Mucosa of stomach (tissue), 1 donor: ENCODE results near the gene PIMREG.

Experiments used
- H3K27me3 ChIP-seq: one replicate; pipeline ENCODE4 v1.7.0; 2013; ENCODE audit warnings: mild to moderate bottlenecking, low read length; ENCODE audit not compliant: control insufficient read depth, insufficient read depth
- H3K36me3 ChIP-seq: one replicate; pipeline ENCODE4 v1.7.0; 2013; ENCODE audit warnings: low read length; ENCODE audit not compliant: control insufficient read depth, insufficient read depth
- H3K4me1 ChIP-seq: one replicate; pipeline ENCODE4 v1.7.0; 2013; ENCODE audit warnings: mild to moderate bottlenecking, low read length; ENCODE audit not compliant: control insufficient read depth, insufficient read depth
- H3K4me3 ChIP-seq: one replicate; pipeline ENCODE4 v1.7.0; 2013; ENCODE audit warnings: low read length
- H3K9ac ChIP-seq: one replicate; pipeline ENCODE4 v1.7.0; 2013; ENCODE audit warnings: mild to moderate bottlenecking, low read length, moderate library complexity
- H3K9me3 ChIP-seq: one replicate; pipeline ENCODE4 v1.7.0; 2013; ENCODE audit warnings: mild to moderate bottlenecking, low read length, moderate library complexity; ENCODE audit not compliant: control insufficient read depth
- donor health status: Pancreatic carcinoma.

Gene PIMREG

DNA sequence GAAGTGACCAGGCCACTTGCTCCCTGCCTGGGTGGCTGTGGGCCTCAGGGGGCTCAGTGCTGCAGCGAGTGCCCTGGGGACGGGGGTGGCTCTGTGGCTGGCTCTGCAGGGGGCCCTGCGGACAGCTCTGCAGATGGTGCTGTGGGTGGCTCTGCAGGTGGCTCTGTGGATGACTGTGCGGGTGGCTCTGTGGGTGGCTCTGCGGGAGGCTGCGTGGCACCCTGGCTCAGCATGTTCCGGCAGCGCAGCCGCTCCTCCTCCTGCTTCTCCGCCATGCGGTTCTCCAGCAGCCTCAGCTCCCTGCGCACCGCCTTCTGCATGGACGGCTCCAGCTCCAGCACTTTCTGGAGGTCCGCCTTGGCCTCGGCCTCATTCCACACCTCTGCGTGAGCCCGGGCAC is 18.8 kb upstream of the PIMREG start:
- H3K27me3 ChIP-seq: peaks cover 8% of the 10 kb centered on the region
- H3K9ac ChIP-seq: no peak overlapping the region
- no peaks in the 10 kb centered on the region for H3K9me3 ChIP-seq
- H3K4me1 ChIP-seq: no peaks in the 10 kb centered on the region
- H3K36me3 ChIP-seq: no peaks in the 10 kb centered on the region
- no peak overlapping the region for H3K4me3 ChIP-seq

DNA sequence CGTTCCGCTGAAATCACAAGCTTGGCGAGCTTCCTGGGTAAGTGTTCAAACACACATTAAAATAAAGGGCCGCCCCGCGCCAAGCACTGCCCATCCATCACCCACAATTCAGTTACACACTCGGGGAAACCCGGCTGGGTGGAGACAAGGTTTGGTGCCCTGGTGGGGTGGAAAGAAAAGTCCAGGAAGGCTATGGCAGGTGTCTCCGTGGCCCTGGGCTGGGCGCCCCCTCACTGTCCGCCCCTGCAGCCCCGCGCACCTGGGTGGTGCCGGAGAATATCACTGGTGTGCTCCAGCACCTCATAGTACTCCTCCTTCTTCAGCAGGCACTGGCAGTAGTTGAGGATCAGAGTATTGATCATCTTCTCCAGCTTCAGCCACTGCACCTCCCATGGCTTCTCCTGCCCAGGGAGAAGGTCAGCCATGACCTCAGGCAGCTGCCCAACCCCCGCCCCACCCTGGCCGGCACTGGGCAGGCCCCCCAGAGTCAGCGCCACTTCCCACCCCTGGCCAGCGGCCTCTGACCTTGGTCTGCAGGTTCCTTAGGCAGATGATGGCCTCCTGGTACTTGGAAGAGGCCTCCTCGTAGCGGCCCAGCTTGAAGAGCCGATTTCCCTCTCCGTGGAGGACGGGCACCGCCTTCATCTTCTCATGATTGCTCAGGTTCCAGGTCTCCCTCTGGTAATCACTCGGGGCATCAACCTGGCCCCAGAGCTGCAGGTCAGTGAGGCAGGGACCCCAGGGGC is 17.7 kb upstream of the PIMREG start:
- Histone ChIP-seq H3K4me1 (no peaks in the 10 kb centered on the region), H3K9me3 (no peaks in the 10 kb centered on the region), H3K9ac (no peak overlapping the region), H3K36me3 (no peaks in the 10 kb centered on the region), H3K27me3 (peaks cover 4% of the 10 kb centered on the region), H3K4me3 (no peak overlapping the region)

DNA sequence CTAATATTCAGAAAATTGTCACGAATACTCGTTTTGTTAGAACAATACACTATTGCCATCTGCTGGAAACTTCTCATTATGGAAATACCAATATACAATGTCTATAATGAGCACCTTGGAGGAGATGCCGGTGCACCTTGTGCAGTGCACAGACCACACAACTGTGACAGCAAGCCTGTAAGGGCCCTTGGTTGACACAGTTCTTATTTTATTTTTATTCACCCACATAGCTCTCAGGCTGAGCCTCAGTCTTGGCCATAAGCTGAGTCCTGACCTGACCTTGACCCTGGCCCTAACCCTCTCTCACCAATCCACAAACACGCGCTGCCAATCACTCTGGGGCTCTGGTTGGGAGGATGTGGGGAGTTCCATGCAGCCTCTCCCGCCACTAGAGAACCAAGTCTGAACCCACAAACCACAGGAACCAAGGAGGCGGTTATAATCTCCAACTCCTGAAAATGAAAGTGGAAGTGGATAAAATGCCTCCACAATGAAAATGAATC is 16.9 kb upstream of the PIMREG start:
- Histone ChIP-seq H3K4me1 (no peaks in the 10 kb centered on the region), H3K9ac (no peak overlapping the region), H3K9me3 (no peaks in the 10 kb centered on the region), H3K27me3 (peaks cover 4% of the 10 kb centered on the region), H3K4me3 (no peak overlapping the region), H3K36me3 (no peaks in the 10 kb centered on the region)

DNA sequence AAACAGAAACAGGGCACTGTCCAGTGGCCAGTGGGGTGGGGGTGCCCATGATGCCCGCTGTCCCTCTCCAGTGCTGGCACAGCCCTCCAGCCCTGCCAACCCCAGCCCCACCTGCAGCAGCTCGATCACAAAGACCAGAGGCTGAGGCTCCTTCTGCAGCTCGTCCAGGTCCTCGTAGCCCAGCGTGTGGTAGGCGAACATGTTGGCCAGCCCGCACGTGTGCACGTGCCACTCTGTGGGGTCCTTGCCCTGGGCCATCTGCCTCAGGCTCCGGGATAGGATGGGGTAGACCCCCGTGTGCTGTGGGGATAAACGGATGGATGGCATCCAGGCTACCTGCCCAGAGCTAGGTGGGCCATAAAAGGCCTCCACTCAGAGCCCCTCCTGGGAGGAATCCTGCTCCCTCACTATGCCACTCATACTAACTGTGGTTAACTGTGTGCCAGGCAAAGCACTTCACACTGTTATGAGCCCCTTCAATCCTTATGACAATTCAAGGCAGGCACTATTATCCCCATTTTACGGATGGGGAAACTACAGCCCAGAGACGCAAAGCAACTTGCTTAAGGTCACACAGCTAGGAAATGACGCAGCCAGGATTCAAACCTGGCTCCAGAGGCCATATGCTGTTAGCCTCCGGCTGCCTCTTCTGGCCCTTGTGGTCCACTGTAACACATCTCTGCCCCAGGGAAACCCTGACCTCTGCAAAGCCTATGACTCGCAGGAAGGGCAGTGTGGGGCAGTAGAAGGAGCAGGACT is 15.9 kb upstream of the PIMREG start:
- Histone ChIP-seq H3K4me3 (no peak overlapping the region), H3K9ac (no peak overlapping the region), H3K4me1 (no peaks in the 10 kb centered on the region), H3K27me3 (no peaks in the 10 kb centered on the region), H3K36me3 (no peaks in the 10 kb centered on the region), H3K9me3 (no peaks in the 10 kb centered on the region)

DNA sequence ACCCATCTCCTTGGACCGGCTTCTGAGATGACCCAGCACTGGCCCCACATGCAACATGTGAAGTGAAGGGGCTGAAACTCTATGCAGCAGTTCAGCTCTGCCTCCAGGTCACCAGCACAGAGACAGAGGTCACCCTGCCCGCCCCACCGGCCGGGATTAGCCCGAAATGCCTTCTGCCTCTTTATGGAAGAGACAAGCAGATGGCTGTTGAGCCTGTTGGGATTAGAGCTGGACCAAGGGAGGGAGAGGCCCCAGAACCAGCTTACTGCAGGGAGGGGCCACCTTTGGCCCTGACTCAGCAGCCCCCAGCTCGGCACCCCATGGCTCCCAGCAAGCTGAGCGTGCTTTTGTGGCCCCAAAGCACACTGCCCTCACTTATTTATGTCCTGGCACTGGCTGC is 15.0 kb upstream of the PIMREG start:
- no peaks in the 10 kb centered on the region for H3K36me3 ChIP-seq
- H3K9ac ChIP-seq: no peak overlapping the region

DNA sequence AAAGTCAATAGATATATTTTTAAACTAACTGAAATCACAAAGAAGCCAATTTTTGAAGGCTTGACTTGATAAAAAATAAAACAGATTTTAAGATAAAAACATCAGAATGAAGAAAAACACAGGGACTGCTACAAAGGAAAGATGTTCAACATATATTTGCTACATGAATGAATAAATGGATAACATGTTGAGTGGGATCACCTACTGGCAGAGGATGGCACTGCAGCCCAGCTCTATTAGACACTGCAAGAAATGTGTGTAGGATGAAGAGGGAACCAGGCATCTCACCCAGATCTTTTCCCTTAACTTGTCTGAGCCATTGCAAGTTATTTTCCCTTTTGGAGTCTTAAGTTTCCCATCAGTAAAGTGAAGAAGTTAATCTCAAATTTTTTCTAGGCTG is 13.5 kb upstream of the PIMREG start:
- no peak overlapping the region for H3K9ac ChIP-seq
- H3K27me3 ChIP-seq: no peaks in the 10 kb centered on the region
- H3K4me3 ChIP-seq: no peak overlapping the region
- no peaks in the 10 kb centered on the region for H3K36me3 ChIP-seq
- no peaks in the 10 kb centered on the region for H3K9me3 ChIP-seq
- H3K4me1 ChIP-seq: no peaks in the 10 kb centered on the region

More for the DNA sequence above, 15.0 kb upstream of the PIMREG start:
- no peaks in the 10 kb centered on the region for H3K4me1 ChIP-seq
- no peaks in the 10 kb centered on the region for H3K9me3 ChIP-seq
- H3K27me3 ChIP-seq: no peaks in the 10 kb centered on the region
- no peak overlapping the region for H3K4me3 ChIP-seq

DNA sequence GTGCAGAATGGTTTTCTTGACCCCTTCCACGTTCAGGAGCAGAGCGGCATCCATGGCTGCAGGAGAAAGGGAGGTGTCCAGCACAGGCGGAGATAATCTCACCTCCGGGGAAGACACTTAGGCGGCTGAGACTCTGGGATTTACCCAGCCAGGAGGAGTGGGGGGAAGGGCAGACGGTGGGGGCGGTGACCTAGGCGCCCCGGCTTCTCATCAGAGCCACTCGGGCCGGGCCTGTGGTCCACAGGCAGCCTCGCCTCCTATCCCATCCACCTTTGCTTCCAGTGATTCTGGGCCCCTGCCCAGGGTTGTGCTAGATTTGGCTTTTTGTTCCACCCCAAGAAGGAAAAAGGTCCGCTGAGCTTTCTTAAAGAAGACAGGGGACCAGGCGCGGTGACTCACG is 9.2 kb upstream of the PIMREG start, which contains the start of gene AIPL1:
Gene AIPL1, minus strand, starts transcription at position 71 of the 400 bp plus-strand sequence. Its CDS starts 17 bp downstream, at position 54.
- Histone ChIP-seq H3K4me1 (no peaks in the 10 kb centered on the region), H3K9me3 (no peaks in the 10 kb centered on the region), H3K27me3 (peaks cover 12% of the 10 kb centered on the region), H3K9ac (no peak within 1 kb of the TSS), H3K36me3 (no peaks in the 10 kb centered on the region), H3K4me3 (no peak within 1 kb of the TSS)

DNA sequence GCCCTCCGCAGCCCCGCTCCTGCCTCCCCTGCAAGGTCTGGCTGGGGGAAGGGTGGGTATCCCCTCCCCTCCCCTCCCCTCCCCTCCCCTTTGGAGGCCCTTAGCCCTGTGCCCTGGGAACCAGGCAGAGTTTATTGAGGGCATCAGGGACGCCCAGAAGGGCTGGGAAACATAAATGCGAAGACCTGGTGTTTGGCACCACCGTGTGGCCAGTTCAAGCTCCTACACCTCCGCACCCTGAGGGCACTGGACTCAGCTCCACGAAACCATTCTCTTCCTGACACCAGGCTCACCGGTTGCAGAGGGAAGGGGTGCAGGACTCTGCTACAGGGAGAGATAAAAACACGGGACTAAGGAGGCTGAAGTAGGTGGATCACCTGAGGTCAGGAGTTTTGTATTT is 8.3 kb upstream of the PIMREG start:
- no peaks in the 10 kb centered on the region for H3K36me3 ChIP-seq
- no peak overlapping the region for H3K4me3 ChIP-seq
- peaks cover 12% of the 10 kb centered on the region for H3K27me3 ChIP-seq
- H3K9me3 ChIP-seq: no peaks in the 10 kb centered on the region
- no peaks in the 10 kb centered on the region for H3K4me1 ChIP-seq
- no peak overlapping the region for H3K9ac ChIP-seq

DNA sequence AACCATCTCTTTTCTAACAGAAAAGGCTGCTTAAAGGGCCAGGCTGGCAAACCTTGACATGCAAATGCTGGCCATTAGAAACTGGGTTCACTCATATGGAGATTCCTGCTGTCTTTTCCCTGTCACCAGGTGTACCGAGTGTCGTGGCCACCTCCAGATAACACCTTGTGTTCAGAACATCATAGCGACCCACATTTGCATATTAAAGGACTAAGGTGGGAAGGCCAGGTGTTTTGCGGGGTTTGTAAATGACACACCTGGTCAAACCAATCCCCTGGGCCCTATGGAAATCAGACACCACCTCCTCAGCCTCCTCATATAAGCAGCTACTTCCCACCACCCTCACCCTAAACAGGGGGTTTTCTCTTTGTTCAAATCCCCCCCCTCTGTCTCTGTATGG is 6.8 kb upstream of the PIMREG start:
- H3K36me3 ChIP-seq: no peaks in the 10 kb centered on the region
- H3K9me3 ChIP-seq: no peaks in the 10 kb centered on the region
- no peaks in the 10 kb centered on the region for H3K4me1 ChIP-seq
- no peak overlapping the region for H3K9ac ChIP-seq
- no peak overlapping the region for H3K4me3 ChIP-seq
- H3K27me3 ChIP-seq: peaks cover 12% of the 10 kb centered on the region

DNA sequence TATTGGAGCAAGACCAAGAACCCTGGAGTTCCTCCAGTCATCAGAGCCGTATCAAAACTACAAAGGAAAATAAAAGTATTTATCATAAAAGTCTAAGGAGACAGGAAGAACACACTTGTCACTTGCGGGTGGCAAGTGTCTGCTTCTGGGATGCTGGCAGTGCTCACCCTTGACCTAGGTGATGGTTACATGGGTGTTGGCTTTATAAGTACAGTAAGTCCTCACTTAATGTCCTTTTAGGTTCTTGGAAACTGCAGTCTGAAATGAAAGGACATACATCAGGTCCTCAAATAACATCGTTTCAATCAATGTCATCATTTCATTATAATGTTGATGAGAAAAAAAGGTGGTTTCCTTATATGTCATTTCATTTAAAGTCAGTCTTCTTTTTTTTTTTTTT is 6.3 kb upstream of the PIMREG start:
- H3K27me3 ChIP-seq: peaks cover 12% of the 10 kb centered on the region
- H3K9me3 ChIP-seq: no peaks in the 10 kb centered on the region
- no peak overlapping the region for H3K4me3 ChIP-seq
- H3K9ac ChIP-seq: no peak overlapping the region
- no peaks in the 10 kb centered on the region for H3K4me1 ChIP-seq
- H3K36me3 ChIP-seq: no peaks in the 10 kb centered on the region

DNA sequence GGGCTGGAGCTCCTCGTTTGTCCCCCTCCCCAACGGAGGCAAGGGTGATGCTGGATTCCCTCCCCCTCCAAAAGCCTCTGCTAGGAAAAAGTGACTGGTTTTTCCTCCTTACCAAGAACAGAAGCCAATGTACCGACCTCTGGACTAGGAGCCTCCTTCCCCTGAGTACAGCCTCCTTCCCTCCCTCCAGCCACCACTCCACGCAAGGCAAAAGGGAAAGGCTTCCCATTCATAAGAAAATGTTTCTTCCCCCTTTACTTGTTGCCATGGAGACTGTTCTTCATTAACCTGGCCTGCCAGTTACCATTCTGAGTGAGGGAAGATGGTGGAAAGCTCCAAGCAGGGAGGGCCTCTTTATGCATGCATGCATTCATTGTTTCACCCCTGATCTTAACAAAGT is 4.3 kb upstream of the PIMREG start:
- no peak overlapping the region for H3K9ac ChIP-seq
- no peaks in the 10 kb centered on the region for H3K36me3 ChIP-seq
- no peaks in the 10 kb centered on the region for H3K9me3 ChIP-seq
- peaks cover 12% of the 10 kb centered on the region for H3K27me3 ChIP-seq
- no peak overlapping the region for H3K4me3 ChIP-seq
- H3K4me1 ChIP-seq: peaks cover 8% of the 10 kb centered on the region

DNA sequence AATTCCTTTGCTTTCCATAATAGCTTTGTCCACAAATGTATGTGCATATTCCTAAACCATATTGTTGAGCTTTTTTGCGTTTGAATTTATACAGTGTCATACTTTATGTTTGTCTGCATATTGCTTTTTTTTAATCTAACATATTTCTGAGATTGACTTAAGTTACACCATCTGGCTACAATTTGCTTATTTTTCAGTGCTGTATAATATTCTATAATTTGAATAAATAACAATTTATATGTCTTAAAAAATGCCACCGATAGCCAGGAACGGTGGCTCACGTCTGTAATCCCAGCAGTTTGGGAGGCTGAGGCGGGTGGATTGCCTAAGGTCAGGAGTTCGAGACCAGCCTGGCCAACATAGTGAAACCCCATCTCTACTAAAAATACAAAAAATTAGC is 1.5 kb upstream of the PIMREG start:
- H3K4me3 ChIP-seq: no peak overlapping the region
- H3K4me1 ChIP-seq: peaks cover 8% of the 10 kb centered on the region
- H3K27me3 ChIP-seq: no peaks in the 10 kb centered on the region
- H3K36me3 ChIP-seq: no peaks in the 10 kb centered on the region
- H3K9me3 ChIP-seq: no peaks in the 10 kb centered on the region
- no peak overlapping the region for H3K9ac ChIP-seq
